CD4-positive, alpha-beta T cell (primary cell): ENCODE measurements around the gene SIN3B. TPM values are rescaled to one million over a fixed set of nuclear protein-coding genes. Genes with fewer than 3 reads are reported as not detected.

Source experiments
- ATAC-seq: fragments of 200-7000 bp; cut with Tn5 transposase; one replicate; pipeline ENCODE4 v1.10.0; 2022; ENCODE audit warnings: mild to moderate bottlenecking; ENCODE audit not compliant: poor library complexity
- CTCF ChIA-PET: fragments of 350-600 bp; sonication (Branson Sonifier 250); formaldehyde crosslinking; loops from one replicate; lab custom pipeline; 2021; ENCODE audit warnings: antibody characterized with exemption, inconsistent platforms; lab: Charles Lee
- POLR2A ChIA-PET: fragments of 350-600 bp; sonication (Branson Sonifier 250); formaldehyde crosslinking; loops from one replicate; lab custom pipeline; 2021; ENCODE audit warnings: antibody characterized with exemption, inconsistent platforms; lab: Charles Lee
- DNase-seq, 14 experiments: peaks; one replicate each; pipeline ENCODE4 v3.0.0-alpha.2; 2013 to 2020; ENCODE audit warnings: mixed read lengths in 2 of 14
- H3K27ac ChIP-seq, 2 donors: one replicate each; pipeline versions ENCODE4 v1.5.1 to v1.7.0; 2013; ENCODE audit warnings: low read length in 2 of 2, low read depth in 1 of 2, mild to moderate bottlenecking in 1 of 2
- H3K27me3 ChIP-seq, 2 experiments: 1 replicate in 1 of 2; 2 replicates in 1 of 2; pipeline versions ENCODE4 v1.6.1 to v1.7.0; 2013; ENCODE audit warnings: low read length in 2 of 2, control low read depth in 1 of 2, mild to moderate bottlenecking in 1 of 2, moderate library complexity in 1 of 2; ENCODE audit not compliant: insufficient read depth in 2 of 2, control insufficient read depth in 1 of 2
- H3K36me3 ChIP-seq: one replicate; pipeline ENCODE4 v1.6.1; 2013; ENCODE audit warnings: low read length, control low read depth; ENCODE audit not compliant: insufficient read depth
- H3K4me1 ChIP-seq: one replicate; pipeline ENCODE4 v1.6.1; 2013; ENCODE audit warnings: low read length, control low read depth; ENCODE audit not compliant: insufficient read depth
- H3K4me3 ChIP-seq: one replicate; pipeline ENCODE4 v1.5.1; 2013; ENCODE audit warnings: mild to moderate bottlenecking, low read length, moderate library complexity
- H3K9me3 ChIP-seq, 2 experiments: 1 replicate in 1 of 2; 2 replicates in 1 of 2; pipeline versions ENCODE4 v1.6.1 to v1.7.0; 2013; ENCODE audit warnings: low read length in 2 of 2, mild to moderate bottlenecking in 2 of 2, control low read depth in 1 of 2, moderate library complexity in 1 of 2; ENCODE audit not compliant: control insufficient read depth in 1 of 2, insufficient read depth in 1 of 2
- H3K27ac Mint-ChIP-seq: one replicate; pipeline ENCODE4 v1.8.0; 2020; ENCODE audit warnings: mixed read lengths
- H3K27me3 Mint-ChIP-seq: one replicate; pipeline ENCODE4 v1.8.0; 2021; ENCODE audit warnings: mixed read lengths
- H3K36me3 Mint-ChIP-seq: one replicate; pipeline ENCODE4 v1.8.0; 2021; ENCODE audit warnings: low read depth, mixed read lengths
- H3K4me1 Mint-ChIP-seq: one replicate; pipeline ENCODE4 v1.8.0; 2021; ENCODE audit warnings: low read depth, mixed read lengths
- H3K4me3 Mint-ChIP-seq: one replicate; pipeline ENCODE4 v1.8.0; 2020; ENCODE audit warnings: mild to moderate bottlenecking, mixed read lengths
- H3K9me3 Mint-ChIP-seq: one replicate; pipeline ENCODE4 v1.8.0; 2020; ENCODE audit warnings: mixed read lengths
- CTCF ChIP-seq: fragments of 200-600 bp; IDR thresholded peaks from one replicate; pipeline ENCODE4 v1.8.0; 2022; ENCODE audit warnings: antibody characterized with exemption, mild to moderate bottlenecking
- intact Hi-C, 2 experiments: fragments of 100-400 bp; cut with DNase I in 1 of 2; cut with micrococcal nuclease in 1 of 2; formaldehyde crosslinking; loops; one replicate each; pipeline versions ENCODE4 v1.15.1 to v1.9.0; 2023 to 2025; cut with DNase I, micrococcal nuclease
- total RNA-seq, 174 experiments: library from RNA in 2 of 174; stranded (reverse) in 2 of 174; gene quantifications; one replicate each; pipeline ENCODE4 v1.2.3 and lab custom pipeline; 2021 to 2026

SIN3B gene
- total RNA-seq, 2 experiments from 2014 or later: 52.4 to 53.7 TPM

DNA sequence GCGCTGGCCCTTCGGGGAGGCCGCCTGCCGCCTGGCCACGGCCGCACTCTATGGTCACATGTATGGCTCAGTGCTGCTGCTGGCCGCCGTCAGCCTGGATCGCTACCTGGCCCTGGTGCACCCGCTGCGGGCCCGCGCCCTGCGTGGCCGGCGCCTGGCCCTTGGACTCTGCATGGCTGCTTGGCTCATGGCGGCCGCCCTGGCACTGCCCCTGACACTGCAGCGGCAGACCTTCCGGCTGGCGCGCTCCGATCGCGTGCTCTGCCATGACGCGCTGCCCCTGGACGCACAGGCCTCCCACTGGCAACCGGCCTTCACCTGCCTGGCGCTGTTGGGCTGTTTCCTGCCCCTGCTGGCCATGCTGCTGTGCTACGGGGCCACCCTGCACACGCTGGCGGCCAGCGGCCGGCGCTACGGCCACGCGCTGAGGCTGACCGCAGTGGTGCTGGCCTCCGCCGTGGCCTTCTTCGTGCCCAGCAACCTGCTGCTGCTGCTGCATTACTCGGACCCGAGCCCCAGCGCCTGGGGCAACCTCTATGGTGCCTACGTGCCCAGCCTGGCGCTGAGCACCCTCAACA is 60.8 kb downstream of the SIN3B start:
- peaks cover 41% of the 10 kb centered on the region for H3K27me3 Mint-ChIP-seq
- ChIA-PET POLR2A (no interaction called here), CTCF (no interaction called here)
- H3K27ac Mint-ChIP-seq: no peak overlapping the region
- H3K4me3 ChIP-seq: no peak overlapping the region
- no peaks in the 10 kb centered on the region for H3K36me3 Mint-ChIP-seq
- H3K27me3 ChIP-seq: peaks cover 7 to 34% of the 10 kb centered on the region in 2 experiments
- intact Hi-C loops: no loop called here
- no peak overlapping the region for H3K4me3 Mint-ChIP-seq
- H3K27ac ChIP-seq: no peak overlapping the region
- ATAC-seq: no peak
- H3K9me3 Mint-ChIP-seq: no peaks in the 10 kb centered on the region
- H3K36me3 ChIP-seq: no peaks in the 10 kb centered on the region
- peak in 1 of 14 experiments; percentile 17 for DNase-seq
- TF ChIP-seq CTCF: no peak
- peaks cover 0 to 13% of the 10 kb centered on the region in 2 experiments for H3K9me3 ChIP-seq
- no peaks in the 10 kb centered on the region for H3K4me1 Mint-ChIP-seq
- H3K4me1 ChIP-seq: peaks cover 25% of the 10 kb centered on the region

- Histone ChIP-seq H3K9me3 (peaks cover 0 to 12% of the 10 kb centered on the region in 2 experiments), H3K4me1 (peaks cover 25% of the 10 kb centered on the region), H3K27ac (no peak overlapping the region), H3K36me3 (no peaks in the 10 kb centered on the region), H3K27me3 (peaks cover 7 to 34% of the 10 kb centered on the region in 2 experiments), H3K4me3 (no peak overlapping the region)
- Mint-ChIP-seq H3K4me3 (no peak overlapping the region), H3K9me3 (no peaks in the 10 kb centered on the region), H3K27me3 (peaks cover 48% of the 10 kb centered on the region), H3K4me1 (no peaks in the 10 kb centered on the region), H3K36me3 (no peaks in the 10 kb centered on the region), H3K27ac (no peak overlapping the region)
- no peak for ATAC-seq
- ChIA-PET CTCF (no interaction called here), POLR2A (no interaction called here)
- no peak for DNase-seq
- intact Hi-C loops: no loop called here
- TF ChIP-seq CTCF: no peak
These were observed 61.4 kb downstream of the SIN3B start for GRCh38 chr19:16890461-16891184.

DNA sequence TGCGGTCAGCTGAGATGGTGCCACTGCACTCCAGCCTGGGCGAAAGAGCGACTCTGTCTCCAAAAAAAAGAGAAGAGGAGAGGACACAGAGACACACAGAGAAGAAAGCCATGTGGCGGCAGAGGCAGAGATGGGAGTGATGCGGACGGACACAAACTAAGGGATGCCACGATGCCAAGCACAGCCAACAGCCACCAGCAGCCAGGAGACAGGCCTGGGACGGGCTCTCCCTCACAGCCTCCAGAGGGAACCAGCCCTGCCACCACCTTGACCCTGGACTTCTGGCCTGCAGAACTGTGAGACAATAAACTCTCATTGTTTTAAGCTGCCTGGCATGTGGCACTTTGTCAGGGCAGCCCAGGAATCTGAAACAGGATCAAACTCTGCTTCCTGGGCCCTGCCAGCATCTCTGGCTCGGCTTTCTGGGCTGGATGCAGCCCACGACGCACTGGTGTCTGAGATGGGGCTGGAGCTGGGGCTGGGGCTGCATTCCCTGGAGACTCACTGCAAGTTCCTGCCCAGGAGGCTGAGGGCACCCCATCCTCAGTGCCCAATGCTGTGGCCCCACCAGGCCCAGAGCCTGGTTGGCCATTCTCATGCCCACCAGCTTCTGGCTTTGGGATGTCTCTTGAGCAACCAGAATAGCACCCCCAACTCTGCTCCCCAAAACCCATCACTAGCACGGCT is 62.6 kb downstream of the SIN3B start:
- intact Hi-C loops: no loop called here
- Mint-ChIP-seq H3K36me3 (no peaks in the 10 kb centered on the region), H3K4me3 (no peak overlapping the region), H3K27me3 (peaks cover 49% of the 10 kb centered on the region), H3K9me3 (no peaks in the 10 kb centered on the region), H3K27ac (no peak overlapping the region), H3K4me1 (no peaks in the 10 kb centered on the region)
- ATAC-seq (no peak), DNase-seq (no peak)
- ChIA-PET CTCF (no interaction called here), POLR2A (no interaction called here)
- peaks cover 7 to 34% of the 10 kb centered on the region in 2 experiments for H3K27me3 ChIP-seq
- H3K27ac ChIP-seq: no peak overlapping the region
- H3K4me3 ChIP-seq: no peak overlapping the region
- H3K4me1 ChIP-seq: peaks cover 33% of the 10 kb centered on the region
- peaks cover 0 to 12% of the 10 kb centered on the region in 2 experiments for H3K9me3 ChIP-seq
- no peak for TF ChIP-seq CTCF
- H3K36me3 ChIP-seq: no peaks in the 10 kb centered on the region
